Esophagus squamous epithelium (tissue), 5 donors: ENCODE measurements around the gene KDM1B. TPM values are rescaled to one million over a fixed set of nuclear protein-coding genes. Genes with fewer than 3 reads are reported as not detected.
A peak's percentile ranks its signal among the peaks of the same experiment; 100 is the strongest.

Experiments used
- DNase-seq: peaks from one replicate; lab custom pipeline; 2025; lab: John Stamatoyannopoulos, UW
- H3K27ac ChIP-seq, 4 donors: fragments of 200-600 bp; sonication (generic); one replicate each; pipeline ENCODE4 v1.5.1; 2016 to 2019; ENCODE audit warnings: mild to moderate bottlenecking in 1 of 4
- H3K27me3 ChIP-seq, 4 donors: fragments of 200-600 bp; sonication (generic); 1 replicate in 3 of 4; 2 replicates in 1 of 4; pipeline versions ENCODE4 v1.5.1 to v1.6.0; 2017 to 2021; ENCODE audit warnings: antibody characterized with exemption in 1 of 4
- H3K36me3 ChIP-seq, 3 donors: fragments of 200-600 bp; sonication (generic); one replicate each; pipeline ENCODE4 v1.5.1; 2016 to 2019
- H3K4me1 ChIP-seq, 3 donors: fragments of 200-600 bp; sonication (generic); one replicate each; pipeline ENCODE4 v1.5.1; 2017 to 2019
- H3K4me3 ChIP-seq, 4 donors: fragments of 200-600 bp; sonication (generic); 1 replicate in 3 of 4; 2 replicates in 1 of 4; pipeline ENCODE4 v1.5.1; 2016 to 2019; ENCODE audit warnings: mild to moderate bottlenecking in 2 of 4, moderate library complexity in 1 of 4
- H3K9me3 ChIP-seq, 3 donors: fragments of 200-600 bp; sonication (generic); one replicate each; pipeline ENCODE4 v1.5.1; 2016 to 2019
- CTCF ChIP-seq, 6 experiments: fragments of 450-650 bp in 4 of 6; fragments of 200-600 bp in 2 of 6; sonication (generic) in 2 of 6; IDR thresholded peaks; one replicate each; pipeline ENCODE4 v1.5.1; 2016 to 2019; ENCODE audit warnings: antibody characterized with exemption in 6 of 6, mild to moderate bottlenecking in 4 of 6, moderate library complexity in 4 of 6
- POLR2A ChIP-seq, 4 donors: fragments of 450-650 bp; IDR thresholded peaks; one replicate each; pipeline ENCODE4 v1.6.1; 2017; ENCODE audit warnings: antibody characterized with exemption in 4 of 4, mild to moderate bottlenecking in 4 of 4, moderate library complexity in 3 of 4
- WGBS, 2 donors: methylation state at CpG; one replicate each; pipeline ENCODE4 v1.1.5; 2018; 5-methylcytosine and 5-hydroxymethylcytosine counted together
- intact Hi-C: fragments of 100-400 bp; cut with DNase I; formaldehyde crosslinking; loops from one replicate; pipeline ENCODE4 v1.15.0; 2022
- total RNA-seq, 4 donors: library from RNA; depleted of rRNA; stranded (reverse); fragments of >200 nt; gene quantifications; one replicate each; pipeline ENCODE4 v1.1.0, GENCODE V29; 2016
- donor health status: DM: yes; HTN: yes; CAD: no.

The KDM1B gene, protein sequence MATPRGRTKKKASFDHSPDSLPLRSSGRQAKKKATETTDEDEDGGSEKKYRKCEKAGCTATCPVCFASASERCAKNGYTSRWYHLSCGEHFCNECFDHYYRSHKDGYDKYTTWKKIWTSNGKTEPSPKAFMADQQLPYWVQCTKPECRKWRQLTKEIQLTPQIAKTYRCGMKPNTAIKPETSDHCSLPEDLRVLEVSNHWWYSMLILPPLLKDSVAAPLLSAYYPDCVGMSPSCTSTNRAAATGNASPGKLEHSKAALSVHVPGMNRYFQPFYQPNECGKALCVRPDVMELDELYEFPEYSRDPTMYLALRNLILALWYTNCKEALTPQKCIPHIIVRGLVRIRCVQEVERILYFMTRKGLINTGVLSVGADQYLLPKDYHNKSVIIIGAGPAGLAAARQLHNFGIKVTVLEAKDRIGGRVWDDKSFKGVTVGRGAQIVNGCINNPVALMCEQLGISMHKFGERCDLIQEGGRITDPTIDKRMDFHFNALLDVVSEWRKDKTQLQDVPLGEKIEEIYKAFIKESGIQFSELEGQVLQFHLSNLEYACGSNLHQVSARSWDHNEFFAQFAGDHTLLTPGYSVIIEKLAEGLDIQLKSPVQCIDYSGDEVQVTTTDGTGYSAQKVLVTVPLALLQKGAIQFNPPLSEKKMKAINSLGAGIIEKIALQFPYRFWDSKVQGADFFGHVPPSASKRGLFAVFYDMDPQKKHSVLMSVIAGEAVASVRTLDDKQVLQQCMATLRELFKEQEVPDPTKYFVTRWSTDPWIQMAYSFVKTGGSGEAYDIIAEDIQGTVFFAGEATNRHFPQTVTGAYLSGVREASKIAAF
- 10 to 100 TPM; 12.2 to 24.5 (median 18.2) TPM for total RNA-seq

DNA sequence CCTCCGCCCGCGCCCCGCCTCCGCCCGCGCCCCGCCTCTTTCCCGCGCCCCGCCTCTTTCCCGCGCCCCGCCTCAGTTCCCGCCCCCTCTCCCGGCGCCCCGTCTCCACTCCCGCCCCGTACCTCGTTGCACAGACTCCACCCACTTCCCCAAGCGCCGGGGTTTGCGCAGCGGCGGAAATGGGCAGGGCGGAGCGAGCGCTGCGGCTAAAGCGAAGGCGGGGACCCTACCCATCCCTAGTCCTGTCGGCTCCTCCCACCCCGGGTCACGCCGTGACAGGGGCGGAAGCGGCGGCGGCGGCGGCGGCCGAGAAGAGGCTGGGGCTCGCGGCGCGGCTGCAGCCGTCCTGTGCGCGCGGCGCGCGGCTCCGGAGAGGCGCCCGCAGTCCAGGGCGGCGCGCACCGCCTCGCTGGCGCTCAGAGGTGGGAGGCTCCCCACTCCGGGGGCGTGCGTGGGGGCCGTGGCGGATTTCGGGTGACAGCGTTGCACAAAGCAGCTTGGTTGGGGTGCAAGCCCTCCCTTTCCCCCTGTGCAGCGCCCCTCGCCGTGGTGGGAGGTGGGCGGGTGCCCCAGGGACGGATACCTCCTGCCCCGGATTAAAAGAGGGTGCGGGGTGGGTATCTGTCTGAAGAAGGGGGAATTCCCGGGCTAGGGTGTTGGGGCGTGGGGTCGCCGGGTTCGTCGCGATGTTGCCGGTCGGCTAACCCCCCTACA, at the start of gene KDM1B:
TSS of gene KDM1B (plus strand) at position 273 of the 714 bp plus-strand sequence. CDS start 4,474 bp downstream, outside the sequence.
- 0% methylated on average over 3 of the region's 87 CpGs; no CpG with 5 or more reads in 1 of the 2 donors for WGBS, 2 donors
- Histone ChIP-seq H3K4me3 (peak within 1 kb of the TSS; percentile 89 to 99 (median 95)), H3K27me3 (no peaks in the 10 kb centered on the region), H3K27ac (peak within 1 kb of the TSS; percentile 93 to 99 (median 95)), H3K36me3 (peaks cover 0 to 7% (median 0%) of the 10 kb centered on the region in 3 donors), H3K9me3 (no peaks in the 10 kb centered on the region), H3K4me1 (peaks cover 11 to 32% (median 13%) of the 10 kb centered on the region in 3 donors)
- intact Hi-C loops: no loop called here
- TF ChIP-seq CTCF (IDR thresholded peaks at IDR 0.05) (peak in 2 of 6 experiments; percentile 4 to 7), POLR2A (IDR thresholded peaks at IDR 0.05) (peak in 3 of 4 donors; percentile 78 to 90 (median 89))
- DNase-seq: peak; percentile 95

GRCh38 chr6:18107061-18107460, 48.2 kb upstream of the KDM1B start:
- WGBS, 2 donors: 92 to 96% methylated on average over 1 of the region's 1 CpG
- H3K9me3 ChIP-seq: peaks cover 0 to 6% (median 4%) of the 10 kb centered on the region in 3 donors
- no peak for DNase-seq
- no peaks in the 10 kb centered on the region for H3K4me1 ChIP-seq
- intact Hi-C loops: no loop called here
- no peaks in the 10 kb centered on the region for H3K36me3 ChIP-seq
- no peak overlapping the region for H3K27ac ChIP-seq
- no peaks in the 10 kb centered on the region for H3K27me3 ChIP-seq
- H3K4me3 ChIP-seq: no peak overlapping the region
- TF ChIP-seq CTCF (IDR thresholded peaks at IDR 0.05) (no peak), POLR2A (IDR thresholded peaks at IDR 0.05) (no peak)

- H3K27me3 ChIP-seq: no peaks in the 10 kb centered on the region
- H3K4me1 ChIP-seq: no peaks in the 10 kb centered on the region
- intact Hi-C loops: no loop called here
- no peak for TF ChIP-seq CTCF (IDR thresholded peaks at IDR 0.05)
- TF ChIP-seq POLR2A (IDR thresholded peaks at IDR 0.05): no peak
- H3K36me3 ChIP-seq: no peaks in the 10 kb centered on the region
- no peak overlapping the region for H3K4me3 ChIP-seq
- peaks cover 0 to 6% (median 4%) of the 10 kb centered on the region in 3 donors for H3K9me3 ChIP-seq
- H3K27ac ChIP-seq: no peak overlapping the region
- no peak for DNase-seq
These were observed 45.1 kb upstream of the KDM1B start for GRCh38 chr6:18110162-18110561.

DNA sequence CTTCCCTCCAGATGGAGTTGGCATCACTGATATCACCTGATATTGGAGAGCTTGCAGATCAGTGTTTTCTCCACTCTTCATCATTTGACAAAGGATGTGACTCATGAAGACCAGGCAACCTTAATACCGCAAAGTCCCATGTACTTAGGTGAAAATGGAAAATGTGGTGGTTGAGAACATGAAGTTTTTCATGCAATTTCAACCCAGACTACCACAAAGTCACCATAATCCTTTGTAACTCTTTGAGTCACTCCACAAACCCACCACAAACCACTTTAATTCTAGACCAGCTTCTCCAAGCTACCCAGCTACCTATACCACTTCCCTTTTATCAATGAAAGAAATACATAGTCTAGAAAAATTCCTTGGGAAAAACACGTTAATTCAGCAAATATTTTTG, 39.9 kb upstream of the KDM1B start:
- Histone ChIP-seq H3K9me3 (no peaks in the 10 kb centered on the region), H3K27me3 (no peaks in the 10 kb centered on the region), H3K27ac (no peak overlapping the region), H3K4me1 (peaks cover 0 to 6% (median 0%) of the 10 kb centered on the region in 3 donors), H3K36me3 (no peaks in the 10 kb centered on the region), H3K4me3 (no peak overlapping the region)
- TF ChIP-seq POLR2A (IDR thresholded peaks at IDR 0.05) (no peak), CTCF (IDR thresholded peaks at IDR 0.05) (no peak)
- WGBS, 2 donors: 68 to 86% methylated on average over 2 of the region's 2 CpGs
- intact Hi-C loops: no loop called here
- no peak for DNase-seq
